SH-SY5Y (cell line): ENCODE measurements around the gene STK32A.

Source experiments
- GATA2 ChIP-seq: IDR thresholded peaks from 2 replicates; pipeline ENCODE4 v1.6.1; 2011; ENCODE audit warnings: mild to moderate bottlenecking, low read depth, low read length
- GATA3 ChIP-seq: IDR thresholded peaks from 2 replicates; pipeline ENCODE4 v1.6.1; 2011; ENCODE audit warnings: low read depth, mild to moderate bottlenecking, low read length, moderate library complexity

GRCh38 chr5:147309621-147310020, 74.8 kb downstream of the STK32A start:
- no peak for TF ChIP-seq GATA2
- TF ChIP-seq GATA3, result no peak
